Calu3 (cell line): ENCODE data around the gene FCRL6. TPM values are rescaled to one million over a fixed set of nuclear protein-coding genes. Genes with fewer than 3 reads are reported as not detected.

Experiments used
- BruUV-seq: library from RNA; stranded (reverse); fragments of 400-500 nt; replicated peaks from 2 replicates; lab custom pipeline; 2021; lab: Mats Ljungman, UMichigan
- CTCF ChIA-PET: fragments of 300-600 bp; sonication (Branson Sonifier 250); formaldehyde crosslinking; loops from one replicate; lab custom pipeline; 2022; ENCODE audit warnings: antibody characterized with exemption; lab: Charles Lee
- DNase-seq: peaks from one replicate; pipeline ENCODE4 v3.0.0; 2022
- H3K27ac Mint-ChIP-seq: one replicate; pipeline ENCODE4 v1.8.0; 2022; ENCODE audit warnings: mixed read lengths; ENCODE audit not compliant: unreplicated experiment
- H3K27me3 Mint-ChIP-seq: one replicate; pipeline ENCODE4 v1.8.0; 2022; ENCODE audit warnings: mixed read lengths; ENCODE audit not compliant: unreplicated experiment
- H3K36me3 Mint-ChIP-seq: one replicate; pipeline ENCODE4 v1.8.0; 2022; ENCODE audit warnings: mild to moderate bottlenecking, moderate library complexity, mixed read lengths; ENCODE audit not compliant: insufficient read depth, unreplicated experiment
- H3K4me1 Mint-ChIP-seq: one replicate; pipeline ENCODE4 v1.8.0; 2022; ENCODE audit warnings: mild to moderate bottlenecking, low read depth, mixed read lengths; ENCODE audit not compliant: unreplicated experiment
- H3K4me3 Mint-ChIP-seq: one replicate; pipeline ENCODE4 v1.8.0; 2022; ENCODE audit warnings: mild to moderate bottlenecking, low read depth, moderate library complexity, mixed read lengths; ENCODE audit not compliant: unreplicated experiment
- H3K9me3 Mint-ChIP-seq: one replicate; pipeline ENCODE4 v1.8.0; 2022; ENCODE audit warnings: low read depth, mixed read lengths; ENCODE audit not compliant: unreplicated experiment
- intact Hi-C: fragments of 100-400 bp; cut with micrococcal nuclease; formaldehyde crosslinking; loops from one replicate; pipeline ENCODE4 v1.10.0; 2022; ENCODE audit not compliant: unreplicated experiment
- total RNA-seq: library from RNA; stranded (reverse); gene quantifications from 2 replicates; pipeline ENCODE4 v1.2.3, GENCODE V29; 2022
- TF ChIP-seq, protein P1 (sequence below): fragments of 200-600 bp; IDR thresholded peaks from one replicate; pipeline ENCODE4 v1.8.0; 2022; ENCODE audit warnings: antibody characterized with exemption; ENCODE audit not compliant: unreplicated experiment

FCRL6 gene
- total RNA-seq, 1 experiment from 2014 or later = not detected

DNA sequence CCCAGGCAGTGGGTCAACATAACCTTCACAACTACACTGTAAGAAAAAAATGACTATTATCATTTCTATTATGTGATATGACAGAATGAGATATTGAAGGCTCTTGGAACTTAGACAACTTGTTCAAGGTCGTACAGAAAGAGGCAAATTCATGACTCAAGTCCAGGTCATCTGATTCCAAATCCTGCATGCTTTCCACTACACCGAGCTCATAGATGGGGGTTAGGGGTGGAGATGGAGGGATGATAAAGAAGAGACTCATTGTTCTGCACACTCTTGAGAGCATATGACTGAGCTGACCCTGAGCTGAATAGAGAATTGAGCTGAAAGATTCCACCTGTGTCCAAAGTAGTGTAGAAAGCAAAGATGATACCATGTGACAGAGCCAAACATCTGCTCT, 2.8 kb downstream of the FCRL6 start:
- intact Hi-C loops = no loop called here
- no peak for DNase-seq
- Mint-ChIP-seq H3K9me3 (no peaks in the 10 kb centered on the region), H3K27ac (no peak overlapping the region), H3K4me3 (no peak overlapping the region), H3K27me3 (peaks cover 100% of the 10 kb centered on the region), H3K4me1 (no peaks in the 10 kb centered on the region), H3K36me3 (no peaks in the 10 kb centered on the region)
- TF ChIP-seq, protein P1, sequence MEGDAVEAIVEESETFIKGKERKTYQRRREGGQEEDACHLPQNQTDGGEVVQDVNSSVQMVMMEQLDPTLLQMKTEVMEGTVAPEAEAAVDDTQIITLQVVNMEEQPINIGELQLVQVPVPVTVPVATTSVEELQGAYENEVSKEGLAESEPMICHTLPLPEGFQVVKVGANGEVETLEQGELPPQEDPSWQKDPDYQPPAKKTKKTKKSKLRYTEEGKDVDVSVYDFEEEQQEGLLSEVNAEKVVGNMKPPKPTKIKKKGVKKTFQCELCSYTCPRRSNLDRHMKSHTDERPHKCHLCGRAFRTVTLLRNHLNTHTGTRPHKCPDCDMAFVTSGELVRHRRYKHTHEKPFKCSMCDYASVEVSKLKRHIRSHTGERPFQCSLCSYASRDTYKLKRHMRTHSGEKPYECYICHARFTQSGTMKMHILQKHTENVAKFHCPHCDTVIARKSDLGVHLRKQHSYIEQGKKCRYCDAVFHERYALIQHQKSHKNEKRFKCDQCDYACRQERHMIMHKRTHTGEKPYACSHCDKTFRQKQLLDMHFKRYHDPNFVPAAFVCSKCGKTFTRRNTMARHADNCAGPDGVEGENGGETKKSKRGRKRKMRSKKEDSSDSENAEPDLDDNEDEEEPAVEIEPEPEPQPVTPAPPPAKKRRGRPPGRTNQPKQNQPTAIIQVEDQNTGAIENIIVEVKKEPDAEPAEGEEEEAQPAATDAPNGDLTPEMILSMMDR = no peak
- CTCF ChIA-PET = interaction anchor here (1.4 kb wide), 1 partner anchor 203 kb away, joined by 3 read pairs; no protein-coding TSS in a partner anchor
- BruUV-seq = no TSS peak

DNA sequence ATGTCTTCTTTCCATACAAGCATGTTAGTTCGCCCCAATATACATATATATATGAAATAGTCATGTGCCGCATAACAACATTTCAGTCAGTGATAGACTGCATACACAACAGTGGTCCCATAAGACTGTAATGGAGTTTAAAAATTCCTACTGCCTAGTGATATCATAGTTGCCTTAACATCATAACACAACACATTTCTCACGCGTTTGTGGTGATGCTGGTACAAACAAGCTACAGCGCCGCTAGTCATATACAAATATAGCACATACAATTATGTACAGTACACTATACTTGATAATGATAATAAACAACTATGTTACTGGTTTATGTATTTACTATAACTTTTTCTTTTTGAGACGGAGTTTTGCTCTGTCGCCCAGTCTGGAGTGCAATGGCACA, 13.8 kb downstream of the FCRL6 start:
- no peak overlapping the region for H3K4me3 Mint-ChIP-seq
- intact Hi-C loops = no loop called here
- H3K9me3 Mint-ChIP-seq = no peaks in the 10 kb centered on the region
- no TSS peak for BruUV-seq
- H3K27me3 Mint-ChIP-seq = peaks cover 80% of the 10 kb centered on the region
- no peaks in the 10 kb centered on the region for H3K36me3 Mint-ChIP-seq
- no peak for DNase-seq
- TF ChIP-seq, protein P1 = no peak
- no peaks in the 10 kb centered on the region for H3K4me1 Mint-ChIP-seq
- no peak overlapping the region for H3K27ac Mint-ChIP-seq
- CTCF ChIA-PET = interaction anchor here (0.9 kb wide), 1 partner anchor 38 kb away, joined by 4 read pairs; no protein-coding TSS in a partner anchor

DNA sequence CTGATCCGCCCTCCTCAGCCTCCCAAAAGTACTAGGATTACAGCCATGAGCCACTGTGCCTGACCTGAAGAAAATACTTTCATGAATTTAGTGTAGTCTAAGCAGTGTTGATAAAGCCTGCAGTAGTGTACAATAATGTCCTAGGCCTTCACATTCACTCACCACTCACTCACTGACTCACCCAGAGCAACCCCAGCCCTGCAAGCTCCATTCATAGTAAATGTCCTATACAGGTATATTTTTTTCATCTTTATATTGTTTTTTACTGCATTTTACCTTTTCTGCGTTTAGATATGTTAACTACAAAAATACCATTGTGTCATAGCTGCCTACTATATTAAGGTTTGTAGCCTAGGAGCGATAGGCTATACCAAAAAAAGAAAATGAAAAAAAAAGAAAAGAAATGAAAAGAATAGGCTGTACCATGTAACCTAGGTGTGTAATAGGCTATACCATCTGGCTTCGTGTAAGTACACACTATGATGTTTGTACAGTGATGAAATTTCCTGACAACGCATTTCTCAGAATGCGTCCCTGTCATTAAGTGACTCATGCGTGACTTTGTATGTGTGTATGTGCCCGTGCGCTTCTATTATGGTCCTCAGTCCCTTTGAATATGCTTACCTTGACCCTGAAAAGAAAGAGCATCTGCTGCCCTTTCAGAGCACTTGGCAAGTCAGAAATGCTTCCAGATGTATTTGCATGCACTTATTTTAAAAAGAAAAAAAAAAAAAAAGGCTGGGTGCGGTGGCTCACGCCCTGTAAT, 15.3 kb downstream of the FCRL6 start:
- intact Hi-C loops = no loop called here
- Mint-ChIP-seq H3K4me3 (no peak overlapping the region), H3K27ac (no peak overlapping the region), H3K27me3 (peaks cover 80% of the 10 kb centered on the region), H3K36me3 (no peaks in the 10 kb centered on the region), H3K9me3 (no peaks in the 10 kb centered on the region), H3K4me1 (no peaks in the 10 kb centered on the region)
- DNase-seq = no peak
- TF ChIP-seq, protein P1 = no peak
- CTCF ChIA-PET = interaction anchor here (1.0 kb wide), 1 partner anchor 19 kb away, joined by 5 read pairs; no protein-coding TSS in a partner anchor
- no TSS peak for BruUV-seq

DNA sequence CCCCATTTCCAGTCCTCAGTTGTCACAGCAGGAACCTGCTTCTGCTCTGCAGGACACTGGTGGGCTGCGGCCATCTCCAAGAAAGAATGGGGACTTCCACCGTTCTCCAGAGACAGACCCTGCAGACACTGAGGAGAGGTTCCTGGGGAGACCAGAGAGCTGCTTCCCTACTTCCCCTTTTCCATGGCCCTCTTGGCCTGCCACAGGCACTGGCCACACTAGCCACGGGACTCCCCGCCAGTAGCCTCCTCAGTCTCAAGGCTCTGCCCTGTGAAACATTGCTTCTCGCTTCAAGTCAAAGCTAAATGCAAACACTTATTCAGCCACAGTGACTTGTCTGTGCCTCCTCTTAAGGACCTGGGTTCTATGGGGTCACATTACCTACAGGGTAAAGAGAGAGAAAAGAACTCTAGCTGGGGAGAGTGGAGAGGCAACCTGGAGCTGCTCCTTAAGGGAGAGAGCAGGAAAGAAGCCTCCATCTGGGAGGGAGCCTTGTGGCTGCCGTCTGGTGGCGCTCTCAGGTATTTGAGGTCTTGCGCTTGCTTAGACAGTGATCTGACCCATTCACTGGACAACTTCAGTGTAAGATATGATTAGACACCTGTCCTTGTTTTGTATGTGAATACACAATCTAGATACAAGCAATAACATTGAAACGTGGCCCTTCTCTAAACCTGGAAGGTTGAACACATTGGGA, 19.2 kb downstream of the FCRL6 start:
- H3K4me1 Mint-ChIP-seq = no peaks in the 10 kb centered on the region
- CTCF ChIA-PET = no interaction called here
- H3K36me3 Mint-ChIP-seq = no peaks in the 10 kb centered on the region
- no peaks in the 10 kb centered on the region for H3K9me3 Mint-ChIP-seq
- BruUV-seq = no TSS peak
- peaks cover 82% of the 10 kb centered on the region for H3K27me3 Mint-ChIP-seq
- H3K27ac Mint-ChIP-seq = no peak overlapping the region
- TF ChIP-seq, protein P1 = no peak
- intact Hi-C loops = no loop called here
- DNase-seq = no peak
- H3K4me3 Mint-ChIP-seq = no peak overlapping the region
